ENCODE measurements around the gene HNRNPCL4.
"Not testable (repeated sequence)": the region's sequence is repeated elsewhere in the genome, so short reads cannot be mapped to it uniquely, and the experiment has no call there.

HNRNPCL4 gene

DNA sequence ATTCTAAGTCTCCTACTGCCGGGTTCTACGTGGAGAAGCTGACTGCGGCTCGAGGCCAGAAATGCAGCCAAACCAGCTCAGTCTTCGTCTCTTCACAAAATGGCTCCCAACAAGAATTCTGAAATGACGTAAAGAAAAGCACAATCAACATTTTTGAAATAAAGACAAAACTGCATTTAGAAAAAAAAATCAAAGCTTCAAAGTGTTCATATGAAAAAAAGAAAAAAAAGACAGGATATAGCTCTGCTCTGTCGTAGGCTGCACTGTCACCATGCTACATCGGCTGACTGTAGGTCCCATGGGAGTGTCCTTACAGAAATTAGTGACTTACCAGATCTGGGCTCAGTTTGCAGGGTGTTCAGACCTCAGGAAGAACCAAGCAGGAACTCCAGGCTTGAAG is at the start of gene HNRNPCL4:
Gene HNRNPCL4, minus strand, starts transcription at position 101 of the 400 bp plus-strand sequence. CDS start 164 bp downstream, outside the sequence.
- not testable (repeated sequence) for DNase-seq

DNA sequence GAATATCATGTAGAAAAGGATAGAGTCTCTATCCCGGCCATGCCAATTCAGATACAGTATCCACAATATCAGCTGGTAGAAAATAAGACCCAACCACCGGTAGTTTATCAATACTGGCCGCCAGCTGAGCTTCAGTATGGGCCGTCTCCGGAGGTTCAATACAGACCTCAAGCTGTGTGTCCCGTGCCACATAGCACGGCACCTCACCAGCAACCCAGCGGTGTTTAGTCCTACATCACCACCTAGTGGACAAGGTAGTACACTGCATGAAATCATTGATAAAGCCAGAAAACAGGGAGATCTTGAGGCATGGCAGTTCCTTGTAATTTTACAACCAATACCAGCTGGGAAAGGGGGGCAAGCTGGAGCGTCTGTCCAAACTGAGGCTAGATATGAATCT is 43.3 kb upstream of the HNRNPCL4 start:
- not testable (repeated sequence) for DNase-seq

DNA sequence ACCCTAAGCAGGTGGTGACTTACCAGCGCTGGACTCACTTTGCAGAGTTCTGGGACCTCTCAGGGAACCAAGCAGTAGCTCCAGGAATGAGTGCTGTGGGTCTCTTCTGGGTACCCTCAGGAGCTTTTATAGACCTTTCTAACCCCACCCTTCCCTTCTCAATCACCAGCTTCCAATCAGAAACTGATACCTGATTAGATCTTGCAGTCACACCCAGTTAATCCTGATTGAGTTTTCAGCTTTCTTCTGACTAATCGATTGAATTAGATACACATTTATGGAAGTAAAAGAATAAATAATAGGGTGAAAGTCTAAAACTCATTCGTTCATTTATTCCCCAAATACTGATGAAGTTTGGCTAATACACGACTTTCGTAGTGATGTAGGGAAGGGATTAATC is 35.9 kb upstream of the HNRNPCL4 start, which contains the start of gene PRAMEF13:
Gene PRAMEF13, minus strand, starts transcription at position 101 of the 400 bp plus-strand sequence. CDS start 1,820 bp downstream, outside the sequence.
- not testable (repeated sequence) for DNase-seq

DNA sequence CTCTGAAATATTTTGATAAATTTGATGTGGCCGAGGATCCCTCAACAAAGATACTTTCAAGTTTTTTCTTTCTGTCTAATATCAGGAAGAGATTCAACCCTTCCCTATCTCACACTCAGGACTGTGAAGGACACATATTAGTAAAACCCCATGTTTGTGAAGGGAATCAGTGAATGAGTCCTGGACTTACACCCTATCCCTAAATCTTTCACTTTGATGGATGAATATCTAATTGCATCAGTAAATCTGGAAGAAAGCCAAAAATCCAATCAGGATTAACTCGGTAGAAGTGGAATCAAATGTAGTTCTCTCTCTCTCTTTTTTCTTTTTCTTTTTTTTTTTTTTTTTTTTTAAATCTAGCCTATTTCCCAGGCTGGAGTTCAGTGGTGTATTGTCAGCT is 6.1 kb upstream of the HNRNPCL4 start, which contains the start of gene PRAMEF9:
Gene PRAMEF9, plus strand, starts transcription at position 301 of the 400 bp plus-strand sequence. CDS start 3,433 bp downstream, outside the sequence.
- DNase-seq: not testable (repeated sequence)

DNA sequence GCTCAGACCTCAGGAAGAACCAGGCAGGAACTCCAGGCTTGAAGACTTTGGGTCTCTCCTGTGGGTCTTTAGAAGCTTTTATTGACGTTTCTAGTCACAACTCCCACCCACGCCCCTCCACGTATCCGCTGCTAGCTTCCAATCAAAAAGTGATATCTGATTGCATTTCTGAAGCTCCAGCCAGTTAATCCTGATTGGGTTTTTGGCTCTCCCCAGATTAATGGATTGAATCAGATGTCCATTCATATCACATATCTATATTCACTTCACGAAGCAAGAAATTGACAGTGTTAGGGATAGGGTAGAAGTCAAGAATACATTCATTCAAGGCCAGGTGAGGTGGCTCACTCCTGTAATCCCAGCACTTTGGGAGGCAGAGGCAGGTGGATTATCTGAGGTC is 9.5 kb downstream of the HNRNPCL4 start, which contains the start of gene PRAMEF26:
Gene PRAMEF26, minus strand, starts transcription at position 101 of the 400 bp plus-strand sequence. CDS start 2,914 bp downstream, outside the sequence.
- DNase-seq: not testable (repeated sequence)

DNA sequence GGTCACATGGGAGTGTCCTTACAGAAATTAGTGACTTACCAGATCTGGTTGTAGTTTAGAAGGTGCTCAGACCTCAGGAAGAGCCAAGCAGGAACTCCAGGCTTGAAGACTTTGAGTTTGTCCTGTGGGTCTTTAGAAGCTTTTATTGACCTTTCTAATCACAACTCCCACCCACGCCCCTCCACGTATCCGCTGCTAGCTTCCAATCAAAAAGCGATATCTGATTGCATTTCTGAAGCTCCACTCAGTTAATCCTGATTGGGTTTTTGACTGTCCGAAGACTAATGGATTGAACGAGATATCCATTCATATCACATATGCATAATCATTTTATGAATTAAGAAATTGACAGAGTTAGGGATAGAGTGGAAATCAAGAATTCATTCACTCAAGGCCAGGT is 48.7 kb downstream of the HNRNPCL4 start, which contains the start of gene HNRNPCL2:
Gene HNRNPCL2, minus strand, starts transcription at position 101 of the 400 bp plus-strand sequence. CDS start 454 bp downstream, outside the sequence.
- DNase-seq: not testable (repeated sequence)

All from hematopoietic multipotent progenitor cell treated with erythropoietin and hydrocortisone succinate and interleukin-3 and kit ligand, for 6 days (in vitro differentiated cells).